Neural crest cell (in vitro differentiated cells): ENCODE measurements around the gene MOV10L1. TPM values are rescaled to one million over a fixed set of nuclear protein-coding genes. Genes with fewer than 3 reads are reported as not detected.
"Not testable (repeated sequence)": the region's sequence is repeated elsewhere in the genome, so short reads cannot be mapped to it uniquely, and the experiment has no call there.

Experiments
- DNase-seq: peaks from one replicate; pipeline ENCODE4 v3.0.0; 2021; ENCODE audit warnings: low read depth, mixed read lengths, low spot score
- H3K27ac Mint-ChIP-seq: one replicate; pipeline ENCODE4 v1.8.0; 2021; ENCODE audit warnings: mild to moderate bottlenecking, mixed read lengths; ENCODE audit not compliant: unreplicated experiment
- H3K27me3 Mint-ChIP-seq: 2 replicates; pipeline ENCODE4 v1.8.0; 2021; ENCODE audit warnings: low read depth, mild to moderate bottlenecking, mixed read lengths
- H3K36me3 Mint-ChIP-seq: 2 replicates; pipeline ENCODE4 v1.8.0; 2021; ENCODE audit warnings: low read depth, mild to moderate bottlenecking, mixed read lengths
- H3K4me1 Mint-ChIP-seq: 2 replicates; pipeline ENCODE4 v1.8.0; 2021; ENCODE audit warnings: mixed read lengths
- H3K4me3 Mint-ChIP-seq: one replicate; pipeline ENCODE4 v1.8.0; 2021; ENCODE audit warnings: mild to moderate bottlenecking, mixed read lengths
- H3K9me3 Mint-ChIP-seq: 2 replicates; pipeline ENCODE4 v1.8.0; 2021; ENCODE audit warnings: mixed read lengths
- total RNA-seq: library from RNA; stranded (reverse); gene quantifications from 2 replicates; pipeline ENCODE4 v1.2.1, GENCODE V29; 2021
- TF ChIP-seq, protein P1 (sequence below): fragments of 200-600 bp; sonication (generic); conservative IDR thresholded peaks from 2 replicates; pipeline ENCODE4 v1.5.0; 2021; ENCODE audit warnings: antibody characterized with exemption, mild to moderate bottlenecking

The MOV10L1 gene
- total RNA-seq, 1 donor from 2014 or later: not detected

- Mint-ChIP-seq H3K4me1 (peaks cover 24% of the 10 kb centered on the region), H3K36me3 (no peaks in the 10 kb centered on the region), H3K27me3 (peaks cover 2% of the 10 kb centered on the region), H3K27ac (no peak overlapping the region), H3K4me3 (no peak overlapping the region), H3K9me3 (no peaks in the 10 kb centered on the region)
- TF ChIP-seq, protein P1, sequence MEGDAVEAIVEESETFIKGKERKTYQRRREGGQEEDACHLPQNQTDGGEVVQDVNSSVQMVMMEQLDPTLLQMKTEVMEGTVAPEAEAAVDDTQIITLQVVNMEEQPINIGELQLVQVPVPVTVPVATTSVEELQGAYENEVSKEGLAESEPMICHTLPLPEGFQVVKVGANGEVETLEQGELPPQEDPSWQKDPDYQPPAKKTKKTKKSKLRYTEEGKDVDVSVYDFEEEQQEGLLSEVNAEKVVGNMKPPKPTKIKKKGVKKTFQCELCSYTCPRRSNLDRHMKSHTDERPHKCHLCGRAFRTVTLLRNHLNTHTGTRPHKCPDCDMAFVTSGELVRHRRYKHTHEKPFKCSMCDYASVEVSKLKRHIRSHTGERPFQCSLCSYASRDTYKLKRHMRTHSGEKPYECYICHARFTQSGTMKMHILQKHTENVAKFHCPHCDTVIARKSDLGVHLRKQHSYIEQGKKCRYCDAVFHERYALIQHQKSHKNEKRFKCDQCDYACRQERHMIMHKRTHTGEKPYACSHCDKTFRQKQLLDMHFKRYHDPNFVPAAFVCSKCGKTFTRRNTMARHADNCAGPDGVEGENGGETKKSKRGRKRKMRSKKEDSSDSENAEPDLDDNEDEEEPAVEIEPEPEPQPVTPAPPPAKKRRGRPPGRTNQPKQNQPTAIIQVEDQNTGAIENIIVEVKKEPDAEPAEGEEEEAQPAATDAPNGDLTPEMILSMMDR: no peak
- no peak for DNase-seq
These were observed 53.3 kb downstream of the MOV10L1 start for GRCh38 chr22:50143096-50143495.

DNA sequence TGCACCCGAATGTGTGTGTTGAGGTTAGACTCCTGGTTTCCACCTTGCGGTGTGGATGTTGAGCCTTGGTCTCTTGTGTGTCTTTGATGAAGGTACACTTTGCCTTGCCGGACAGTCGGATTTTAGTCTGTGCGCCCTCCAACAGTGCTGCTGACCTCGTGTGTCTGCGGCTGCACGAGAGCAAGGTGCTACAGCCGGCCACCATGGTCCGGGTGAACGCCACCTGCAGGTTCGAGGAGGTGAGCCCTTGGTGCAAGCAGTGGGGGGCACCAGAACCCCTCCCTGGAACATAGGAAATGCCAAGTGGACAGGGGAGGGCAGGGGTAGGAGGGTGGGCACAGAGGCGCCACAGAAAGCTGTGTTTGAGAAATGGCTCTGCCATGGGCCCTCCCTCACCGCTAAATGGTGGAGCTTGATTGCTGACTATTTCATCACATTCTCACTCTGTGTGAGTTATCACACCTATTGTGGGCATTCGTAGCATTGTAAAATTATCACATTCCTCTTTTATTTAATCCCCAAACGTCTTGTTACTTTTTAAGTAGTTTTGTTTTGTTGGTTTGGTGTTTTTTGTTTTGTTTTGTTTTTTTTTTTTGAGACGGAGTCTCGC is 54.3 kb downstream of the MOV10L1 start:
- DNase-seq: no peak
- Mint-ChIP-seq H3K4me3 (no peak overlapping the region), H3K4me1 (peaks cover 24% of the 10 kb centered on the region), H3K27me3 (peaks cover 2% of the 10 kb centered on the region), H3K36me3 (no peaks in the 10 kb centered on the region), H3K9me3 (no peaks in the 10 kb centered on the region), H3K27ac (no peak overlapping the region)
- TF ChIP-seq, protein P1: no peak

DNA sequence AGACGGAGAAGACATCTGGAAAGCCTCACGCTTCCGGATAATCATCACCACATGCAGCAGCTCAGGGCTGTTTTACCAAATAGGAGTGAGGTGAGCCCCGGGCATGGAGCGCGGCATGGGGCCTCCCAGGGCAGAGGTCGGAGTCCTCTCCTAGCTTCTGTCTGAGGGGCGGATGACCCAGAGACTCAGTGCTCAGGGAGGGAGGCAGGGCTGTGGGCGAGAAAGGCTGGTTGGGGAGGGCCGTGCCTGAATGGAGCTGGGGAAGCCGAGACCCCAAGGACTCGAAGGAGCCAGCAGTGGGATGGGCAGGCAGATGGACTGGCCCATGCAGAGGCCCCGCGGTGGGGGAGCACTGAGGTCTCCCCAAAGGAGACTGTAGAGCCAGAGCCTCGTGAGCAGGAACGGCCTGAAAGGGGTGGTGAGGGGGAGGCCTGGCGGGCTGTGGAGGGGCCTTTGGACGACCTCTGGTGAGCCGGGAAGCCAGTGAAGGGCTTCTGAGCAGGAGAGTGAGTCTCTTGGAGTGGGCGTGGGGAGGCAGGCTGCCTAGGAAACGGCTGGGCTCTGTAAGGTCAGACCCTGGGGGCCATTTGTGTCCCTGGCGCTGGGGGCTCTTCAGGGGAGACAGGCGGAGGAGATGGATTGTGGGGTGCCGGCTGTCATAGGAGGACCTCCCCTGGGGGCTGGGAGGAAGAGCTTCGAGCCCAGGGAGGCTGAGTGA is 56.1 kb downstream of the MOV10L1 start:
- TF ChIP-seq, protein P1: no peak
- Mint-ChIP-seq H3K9me3 (no peaks in the 10 kb centered on the region), H3K27me3 (peaks cover 2% of the 10 kb centered on the region), H3K36me3 (no peaks in the 10 kb centered on the region), H3K4me3 (peak overlapping the region; percentile 31), H3K27ac (no peak overlapping the region), H3K4me1 (peaks cover 24% of the 10 kb centered on the region)
- no peak for DNase-seq

- Mint-ChIP-seq H3K27ac (no peak overlapping the region), H3K4me3 (no peak overlapping the region), H3K27me3 (peaks cover 2% of the 10 kb centered on the region), H3K9me3 (no peaks in the 10 kb centered on the region), H3K4me1 (peaks cover 24% of the 10 kb centered on the region), H3K36me3 (no peaks in the 10 kb centered on the region)
- no peak for DNase-seq
- TF ChIP-seq, protein P1: peak; percentile 67
These were observed 56.8 kb downstream of the MOV10L1 start for GRCh38 chr22:50146439-50147238.

- H3K27me3 Mint-ChIP-seq, H3K9me3 Mint-ChIP-seq, H3K27ac Mint-ChIP-seq, H3K4me3 Mint-ChIP-seq, H3K36me3 Mint-ChIP-seq, DNase-seq: not testable (repeated sequence)
- peaks cover 19% of the 10 kb centered on the region for H3K4me1 Mint-ChIP-seq
These were observed 57.7 kb downstream of the MOV10L1 start for GRCh38 chr22:50147258-50148165.
